GM23338 (cell line): ENCODE results near the gene TIMM13.
"Not testable (repeated sequence)": the region's sequence is repeated elsewhere in the genome, so short reads cannot be mapped to it uniquely, and the experiment has no call there.

Experiments used
- EZH2 ChIP-seq: fragments of 200-600 bp; sonication (generic); IDR thresholded peaks from one replicate; pipeline ENCODE4 v1.8.0; 2017; ENCODE audit warnings: antibody characterized with exemption, mild to moderate bottlenecking, low read depth; ENCODE audit not compliant: unreplicated experiment
- EZH2phosphoT487 ChIP-seq: fragments of 200-600 bp; sonication (generic); IDR thresholded peaks from one replicate; pipeline ENCODE4 v1.8.1; 2018; ENCODE audit warnings: antibody characterized with exemption; ENCODE audit not compliant: unreplicated experiment
- NANOG ChIP-seq: IDR thresholded peaks from 2 replicates; pipeline ENCODE4 v1.6.1; 2016; ENCODE audit warnings: antibody characterized with exemption, borderline replicate concordance
- POLR2AphosphoS5 ChIP-seq: IDR thresholded peaks from 2 replicates; pipeline ENCODE4 v1.6.1; 2016; ENCODE audit warnings: antibody characterized with exemption, low read depth
- STAT1 ChIP-seq: IDR thresholded peaks from one replicate; pipeline ENCODE4 v1.6.1; 2016; ENCODE audit warnings: antibody characterized with exemption; ENCODE audit not compliant: unreplicated experiment
- ZNF331 ChIP-seq: fragments of 250-450 bp; sonication (Bioruptor Pico); IDR thresholded peaks from 2 replicates; pipeline ENCODE4 v1.5.0; 2020; ENCODE audit warnings: low read depth, mild to moderate bottlenecking, moderate library complexity
- TF ChIP-seq, protein P1 (sequence below), 2 experiments: fragments of 200-600 bp in 1 of 2; sonication (generic) in 1 of 2; conservative IDR thresholded peaks; 2 replicates each; pipeline versions ENCODE4 v1.5.1 to v1.6.1; 2016 to 2017; ENCODE audit warnings: antibody characterized with exemption in 2 of 2, low read depth in 2 of 2, mild to moderate bottlenecking in 2 of 2, moderate library complexity in 1 of 2
- TF ChIP-seq, protein P2 (sequence below): IDR thresholded peaks from one replicate; pipeline ENCODE4 v1.6.1; 2018; ENCODE audit warnings: antibody characterized with exemption; ENCODE audit not compliant: unreplicated experiment

DNA sequence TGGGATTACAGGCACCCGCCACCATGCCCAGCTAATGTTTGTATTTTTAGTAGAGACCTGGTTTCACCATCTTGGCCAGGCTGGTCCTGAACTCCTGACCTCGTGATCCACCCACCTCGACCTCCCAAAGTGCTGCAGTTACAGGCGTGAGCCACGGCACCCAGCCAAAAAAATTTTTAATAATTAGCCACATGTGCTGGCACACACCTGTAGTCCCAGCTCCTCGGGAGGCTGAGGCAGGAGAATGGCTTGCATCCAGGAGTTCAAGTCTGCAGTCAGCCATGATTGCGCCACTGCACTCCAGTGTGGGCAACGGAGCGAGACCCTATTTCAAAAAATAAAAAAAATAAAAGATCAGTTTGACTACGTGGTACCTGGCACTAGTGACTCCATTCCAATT lies 31.4 kb upstream of the TIMM13 start:
- TF ChIP-seq, protein P1, sequence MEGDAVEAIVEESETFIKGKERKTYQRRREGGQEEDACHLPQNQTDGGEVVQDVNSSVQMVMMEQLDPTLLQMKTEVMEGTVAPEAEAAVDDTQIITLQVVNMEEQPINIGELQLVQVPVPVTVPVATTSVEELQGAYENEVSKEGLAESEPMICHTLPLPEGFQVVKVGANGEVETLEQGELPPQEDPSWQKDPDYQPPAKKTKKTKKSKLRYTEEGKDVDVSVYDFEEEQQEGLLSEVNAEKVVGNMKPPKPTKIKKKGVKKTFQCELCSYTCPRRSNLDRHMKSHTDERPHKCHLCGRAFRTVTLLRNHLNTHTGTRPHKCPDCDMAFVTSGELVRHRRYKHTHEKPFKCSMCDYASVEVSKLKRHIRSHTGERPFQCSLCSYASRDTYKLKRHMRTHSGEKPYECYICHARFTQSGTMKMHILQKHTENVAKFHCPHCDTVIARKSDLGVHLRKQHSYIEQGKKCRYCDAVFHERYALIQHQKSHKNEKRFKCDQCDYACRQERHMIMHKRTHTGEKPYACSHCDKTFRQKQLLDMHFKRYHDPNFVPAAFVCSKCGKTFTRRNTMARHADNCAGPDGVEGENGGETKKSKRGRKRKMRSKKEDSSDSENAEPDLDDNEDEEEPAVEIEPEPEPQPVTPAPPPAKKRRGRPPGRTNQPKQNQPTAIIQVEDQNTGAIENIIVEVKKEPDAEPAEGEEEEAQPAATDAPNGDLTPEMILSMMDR (conservative IDR thresholded peaks at IDR 0.05; ENCODE audit: low read depth in 2 of 2) = not testable (repeated sequence)
- TF ChIP-seq NANOG; POLR2AphosphoS5; STAT1; EZH2; EZH2phosphoT487; ZNF331 (CRISPR knock-in tag): not testable (repeated sequence)
- TF ChIP-seq, protein P2, sequence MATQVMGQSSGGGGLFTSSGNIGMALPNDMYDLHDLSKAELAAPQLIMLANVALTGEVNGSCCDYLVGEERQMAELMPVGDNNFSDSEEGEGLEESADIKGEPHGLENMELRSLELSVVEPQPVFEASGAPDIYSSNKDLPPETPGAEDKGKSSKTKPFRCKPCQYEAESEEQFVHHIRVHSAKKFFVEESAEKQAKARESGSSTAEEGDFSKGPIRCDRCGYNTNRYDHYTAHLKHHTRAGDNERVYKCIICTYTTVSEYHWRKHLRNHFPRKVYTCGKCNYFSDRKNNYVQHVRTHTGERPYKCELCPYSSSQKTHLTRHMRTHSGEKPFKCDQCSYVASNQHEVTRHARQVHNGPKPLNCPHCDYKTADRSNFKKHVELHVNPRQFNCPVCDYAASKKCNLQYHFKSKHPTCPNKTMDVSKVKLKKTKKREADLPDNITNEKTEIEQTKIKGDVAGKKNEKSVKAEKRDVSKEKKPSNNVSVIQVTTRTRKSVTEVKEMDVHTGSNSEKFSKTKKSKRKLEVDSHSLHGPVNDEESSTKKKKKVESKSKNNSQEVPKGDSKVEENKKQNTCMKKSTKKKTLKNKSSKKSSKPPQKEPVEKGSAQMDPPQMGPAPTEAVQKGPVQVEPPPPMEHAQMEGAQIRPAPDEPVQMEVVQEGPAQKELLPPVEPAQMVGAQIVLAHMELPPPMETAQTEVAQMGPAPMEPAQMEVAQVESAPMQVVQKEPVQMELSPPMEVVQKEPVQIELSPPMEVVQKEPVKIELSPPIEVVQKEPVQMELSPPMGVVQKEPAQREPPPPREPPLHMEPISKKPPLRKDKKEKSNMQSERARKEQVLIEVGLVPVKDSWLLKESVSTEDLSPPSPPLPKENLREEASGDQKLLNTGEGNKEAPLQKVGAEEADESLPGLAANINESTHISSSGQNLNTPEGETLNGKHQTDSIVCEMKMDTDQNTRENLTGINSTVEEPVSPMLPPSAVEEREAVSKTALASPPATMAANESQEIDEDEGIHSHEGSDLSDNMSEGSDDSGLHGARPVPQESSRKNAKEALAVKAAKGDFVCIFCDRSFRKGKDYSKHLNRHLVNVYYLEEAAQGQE = not testable (repeated sequence)
